ENCODE data around the gene NUDT8. TPM values are rescaled to one million over a fixed set of nuclear protein-coding genes. Genes with fewer than 3 reads are reported as not detected.

The NUDT8 gene
- total and polyA plus RNA-seq, 10 of the 15 experiments (the other 5 are each of a cell fraction or from before 2014, with no cell fraction given), result 0.32 to 18.2 (median 9.8) TPM

DNA sequence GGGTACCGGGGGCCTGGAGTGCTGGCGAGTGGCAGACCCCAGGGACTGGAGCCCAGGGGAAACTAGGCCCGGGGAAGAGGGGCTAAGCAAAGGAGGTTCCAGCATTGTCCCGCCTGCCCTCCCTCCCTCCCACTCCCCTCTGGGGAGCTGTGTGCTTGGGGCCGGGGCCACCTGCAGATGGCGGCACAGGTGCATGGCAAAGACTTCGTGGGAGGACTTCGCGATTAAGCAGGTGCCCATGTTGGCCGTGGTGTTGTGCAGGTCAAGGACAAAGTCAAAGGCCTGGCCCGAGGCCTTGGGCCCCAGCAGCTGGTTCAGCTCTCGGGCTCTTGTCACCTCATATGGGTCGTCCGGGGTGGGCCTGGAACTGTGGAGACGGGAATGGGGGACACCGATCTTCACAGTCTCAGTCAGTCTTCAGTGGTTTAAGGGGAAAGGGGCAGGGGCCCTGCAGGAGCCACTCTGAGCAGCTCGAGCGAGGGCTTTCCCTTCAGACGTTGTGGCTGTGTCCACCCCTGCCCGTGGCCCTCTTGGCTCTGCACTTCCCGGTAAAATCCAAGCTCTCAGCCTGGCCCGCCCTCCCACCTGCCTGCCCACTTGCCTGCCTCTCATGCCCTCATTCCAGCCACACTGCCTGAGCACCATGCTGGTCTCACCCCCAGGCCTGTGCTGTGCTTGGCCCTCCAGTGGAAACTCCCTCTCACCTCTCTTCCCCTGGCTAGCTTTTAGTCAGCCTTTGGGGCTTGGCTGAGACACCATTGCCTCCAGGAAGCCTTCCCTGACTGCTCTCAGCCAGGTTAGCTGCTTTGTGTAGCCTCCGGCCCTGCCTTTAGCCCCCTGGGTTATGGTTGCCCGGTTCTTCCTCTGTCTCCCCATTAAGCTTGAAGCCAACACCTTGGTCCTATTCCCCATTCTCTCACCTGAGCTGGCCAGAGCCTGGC lies 16.1 kb upstream of the NUDT8 start:
- ChIA-PET RAD21 (ENCODE audit: unreplicated experiment) (interaction anchor here (1.3 to 5.6 kb wide), 4 partner anchors 14 to 69 kb away, joined by 4 to 49 read pairs (median 12); partner anchors contain the start of genes GSTP1 and NUDT8), CTCF (interaction anchor here (0.6 to 8.4 kb wide), 10 partner anchors 12 to 282 kb away, joined by 3 to 132 read pairs (median 5); partner anchors contain the start of gene NUDT8), POLR2A (interaction anchor here (0.5 to 1.4 kb wide), 7 partner anchors 10 to 805 kb away, joined by 3 to 9 read pairs (median 3); no protein-coding TSS in a partner anchor), SMC1A (ENCODE audit: uncharacterized antibody, unreplicated experiment) (interaction anchor here (1.3 to 6.2 kb wide), 6 partner anchors 10 to 87 kb away, joined by 3 to 69 read pairs (median 4); no protein-coding TSS in a partner anchor)
- ATAC-seq, result peak; percentile 44
- Histone ChIP-seq H3K9me3 (replicated peaks; ENCODE audit: control insufficient read depth, insufficient read depth, low read length) (peaks cover 3% of the 10 kb centered on the region; the same call in 2 of the 3 replicates), H3K4me3 (no peak overlapping the region), H3K4me1 (ENCODE audit: control insufficient read depth, insufficient read depth, low read length) (peaks cover 61% of the 10 kb centered on the region), H4K20me1 (ENCODE audit: control insufficient read depth, insufficient read depth) (no peaks in the 10 kb centered on the region), H2AFZ (ENCODE audit: control insufficient read depth, low read depth, low read length) (peak overlapping the region; percentile 41; the same call in 1 of the 2 replicates), H3K9ac (ENCODE audit: control insufficient read depth, insufficient read depth, low read length) (no peak overlapping the region), H3K79me2 (ENCODE audit: control insufficient read depth, insufficient read depth, low read length) (no peaks in the 10 kb centered on the region), H3K36me3 (ENCODE audit: control insufficient read depth in 2 of 2, insufficient read depth in 2 of 2, low read length in 1 of 2) (no peaks in the 10 kb centered on the region), H3K4me2 (ENCODE audit: control insufficient read depth, insufficient read depth) (peak overlapping the region; percentile 58), H3K27me3 (replicated peaks in 1 of 2; ENCODE audit: control insufficient read depth in 2 of 2, insufficient read depth in 2 of 2, low read length in 1 of 2) (no peaks in the 10 kb centered on the region), H3K27ac (ENCODE audit: control insufficient read depth, insufficient read depth) (peak overlapping the region; percentile 50)
- no TSS peak for BruUV-seq (replicated peaks)
- intact Hi-C loops (cut with micrococcal nuclease; ENCODE audit: unreplicated experiment), result no loop called here
- 57% methylated on average over 23 of the region's 24 CpGs for WGBS (ENCODE audit: insufficient coverage, insufficient replicate concordance, low lambda C conversion rate, missing lambda C conversion rate)
- TF ChIP-seq, protein P1, sequence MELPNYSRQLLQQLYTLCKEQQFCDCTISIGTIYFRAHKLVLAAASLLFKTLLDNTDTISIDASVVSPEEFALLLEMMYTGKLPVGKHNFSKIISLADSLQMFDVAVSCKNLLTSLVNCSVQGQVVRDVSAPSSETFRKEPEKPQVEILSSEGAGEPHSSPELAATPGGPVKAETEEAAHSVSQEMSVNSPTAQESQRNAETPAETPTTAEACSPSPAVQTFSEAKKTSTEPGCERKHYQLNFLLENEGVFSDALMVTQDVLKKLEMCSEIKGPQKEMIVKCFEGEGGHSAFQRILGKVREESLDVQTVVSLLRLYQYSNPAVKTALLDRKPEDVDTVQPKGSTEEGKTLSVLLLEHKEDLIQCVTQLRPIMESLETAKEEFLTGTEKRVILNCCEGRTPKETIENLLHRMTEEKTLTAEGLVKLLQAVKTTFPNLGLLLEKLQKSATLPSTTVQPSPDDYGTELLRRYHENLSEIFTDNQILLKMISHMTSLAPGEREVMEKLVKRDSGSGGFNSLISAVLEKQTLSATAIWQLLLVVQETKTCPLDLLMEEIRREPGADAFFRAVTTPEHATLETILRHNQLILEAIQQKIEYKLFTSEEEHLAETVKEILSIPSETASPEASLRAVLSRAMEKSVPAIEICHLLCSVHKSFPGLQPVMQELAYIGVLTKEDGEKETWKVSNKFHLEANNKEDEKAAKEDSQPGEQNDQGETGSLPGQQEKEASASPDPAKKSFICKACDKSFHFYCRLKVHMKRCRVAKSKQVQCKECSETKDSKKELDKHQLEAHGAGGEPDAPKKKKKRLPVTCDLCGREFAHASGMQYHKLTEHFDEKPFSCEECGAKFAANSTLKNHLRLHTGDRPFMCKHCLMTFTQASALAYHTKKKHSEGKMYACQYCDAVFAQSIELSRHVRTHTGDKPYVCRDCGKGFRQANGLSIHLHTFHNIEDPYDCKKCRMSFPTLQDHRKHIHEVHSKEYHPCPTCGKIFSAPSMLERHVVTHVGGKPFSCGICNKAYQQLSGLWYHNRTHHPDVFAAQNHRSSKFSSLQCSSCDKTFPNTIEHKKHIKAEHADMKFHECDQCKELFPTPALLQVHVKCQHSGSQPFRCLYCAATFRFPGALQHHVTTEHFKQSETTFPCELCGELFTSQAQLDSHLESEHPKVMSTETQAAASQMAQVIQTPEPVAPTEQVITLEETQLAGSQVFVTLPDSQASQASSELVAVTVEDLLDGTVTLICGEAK (IDR thresholded peaks at IDR 0.05; ENCODE audit: borderline replicate concordance), result no peak
- TF ChIP-seq, protein P2, sequence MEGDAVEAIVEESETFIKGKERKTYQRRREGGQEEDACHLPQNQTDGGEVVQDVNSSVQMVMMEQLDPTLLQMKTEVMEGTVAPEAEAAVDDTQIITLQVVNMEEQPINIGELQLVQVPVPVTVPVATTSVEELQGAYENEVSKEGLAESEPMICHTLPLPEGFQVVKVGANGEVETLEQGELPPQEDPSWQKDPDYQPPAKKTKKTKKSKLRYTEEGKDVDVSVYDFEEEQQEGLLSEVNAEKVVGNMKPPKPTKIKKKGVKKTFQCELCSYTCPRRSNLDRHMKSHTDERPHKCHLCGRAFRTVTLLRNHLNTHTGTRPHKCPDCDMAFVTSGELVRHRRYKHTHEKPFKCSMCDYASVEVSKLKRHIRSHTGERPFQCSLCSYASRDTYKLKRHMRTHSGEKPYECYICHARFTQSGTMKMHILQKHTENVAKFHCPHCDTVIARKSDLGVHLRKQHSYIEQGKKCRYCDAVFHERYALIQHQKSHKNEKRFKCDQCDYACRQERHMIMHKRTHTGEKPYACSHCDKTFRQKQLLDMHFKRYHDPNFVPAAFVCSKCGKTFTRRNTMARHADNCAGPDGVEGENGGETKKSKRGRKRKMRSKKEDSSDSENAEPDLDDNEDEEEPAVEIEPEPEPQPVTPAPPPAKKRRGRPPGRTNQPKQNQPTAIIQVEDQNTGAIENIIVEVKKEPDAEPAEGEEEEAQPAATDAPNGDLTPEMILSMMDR (IDR thresholded peaks at IDR 0.05 in 2 of 3, conservative IDR thresholded peaks at IDR 0.05 in 1 of 3; ENCODE audit: control insufficient read depth in 2 of 3, extremely low read depth in 1 of 3, insufficient read depth in 1 of 3, low read depth in 3 of 3, low read length in 3 of 3), result peak in 1 of 3 experiments; percentile 30; a peak in 1 of 6 replicates
- no peak for TF ChIP-seq PML (IDR thresholded peaks at IDR 0.05; ENCODE audit: low read length)
- TF ChIP-seq NBN (IDR thresholded peaks at IDR 0.05), result no peak
- TF ChIP-seq SREBF1 (IDR thresholded peaks at IDR 0.05; ENCODE audit: low read length), result no peak
- TF ChIP-seq RAD21 (IDR thresholded peaks at IDR 0.05; ENCODE audit: insufficient read depth, low read depth, low read length), result peak; percentile 64
- peak; percentile 19; the same call in 1 of the 2 replicates for TF ChIP-seq SMC3 (IDR thresholded peaks at IDR 0.05; ENCODE audit: borderline replicate concordance, low read length)
- in situ Hi-C loops (cut with MboI), result no loop called here
- peak; percentile 23 for FAIRE-seq
- DNase-seq (ENCODE audit: low read depth, low spot score), result no peak
